ENCODE results near the gene BET1. TPM values are rescaled to one million over a fixed set of nuclear protein-coding genes. Genes with fewer than 3 reads are reported as not detected.

Gene BET1
- total and polyA plus RNA-seq, 4 donors, result 17.6 to 45.4 (median 20.7) TPM

DNA sequence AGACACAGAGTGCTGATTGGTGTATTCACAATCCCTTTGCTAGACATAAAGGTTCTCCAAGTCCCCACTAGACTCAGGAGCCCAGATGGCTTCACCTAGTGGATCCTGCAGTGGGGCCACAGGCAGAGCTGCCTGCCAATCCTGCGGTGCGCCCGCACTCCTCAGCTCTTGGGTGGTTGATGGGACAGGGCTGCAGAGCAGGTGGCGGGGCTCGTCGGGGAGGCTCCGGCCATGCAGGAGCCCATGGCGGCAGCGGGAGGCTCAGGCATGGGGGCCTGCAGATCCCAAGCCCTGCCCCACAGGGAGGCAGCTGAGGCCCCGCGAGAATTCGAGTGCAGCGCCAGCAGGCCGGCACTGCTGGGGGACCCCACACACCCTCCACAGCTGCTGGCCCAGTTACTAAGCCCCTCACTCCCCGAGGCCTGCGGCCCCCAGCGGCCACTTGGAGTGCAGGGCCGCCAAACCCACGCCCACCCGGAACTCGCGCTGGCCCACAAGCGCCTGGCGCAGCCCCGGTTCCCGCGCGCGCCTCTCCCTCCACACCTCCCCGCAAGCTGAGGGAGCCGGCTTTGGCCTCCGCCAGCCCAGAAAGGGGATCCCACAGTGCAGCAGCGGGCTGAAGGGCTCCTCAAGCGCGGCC is 7.7 kb upstream of the BET1 start:
- 95% methylated on average over 35 of the region's 35 CpGs for WGBS, 2 donors
- ATAC-seq (ENCODE audit: insufficient read depth, low FRiP score) (no peak), DNase-seq (no peak)
- TF ChIP-seq, protein P1, sequence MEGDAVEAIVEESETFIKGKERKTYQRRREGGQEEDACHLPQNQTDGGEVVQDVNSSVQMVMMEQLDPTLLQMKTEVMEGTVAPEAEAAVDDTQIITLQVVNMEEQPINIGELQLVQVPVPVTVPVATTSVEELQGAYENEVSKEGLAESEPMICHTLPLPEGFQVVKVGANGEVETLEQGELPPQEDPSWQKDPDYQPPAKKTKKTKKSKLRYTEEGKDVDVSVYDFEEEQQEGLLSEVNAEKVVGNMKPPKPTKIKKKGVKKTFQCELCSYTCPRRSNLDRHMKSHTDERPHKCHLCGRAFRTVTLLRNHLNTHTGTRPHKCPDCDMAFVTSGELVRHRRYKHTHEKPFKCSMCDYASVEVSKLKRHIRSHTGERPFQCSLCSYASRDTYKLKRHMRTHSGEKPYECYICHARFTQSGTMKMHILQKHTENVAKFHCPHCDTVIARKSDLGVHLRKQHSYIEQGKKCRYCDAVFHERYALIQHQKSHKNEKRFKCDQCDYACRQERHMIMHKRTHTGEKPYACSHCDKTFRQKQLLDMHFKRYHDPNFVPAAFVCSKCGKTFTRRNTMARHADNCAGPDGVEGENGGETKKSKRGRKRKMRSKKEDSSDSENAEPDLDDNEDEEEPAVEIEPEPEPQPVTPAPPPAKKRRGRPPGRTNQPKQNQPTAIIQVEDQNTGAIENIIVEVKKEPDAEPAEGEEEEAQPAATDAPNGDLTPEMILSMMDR (IDR thresholded peaks at IDR 0.05; ENCODE audit: control extremely low read depth, extremely low read depth), result no peak
- no peak overlapping the region for H3K9ac ChIP-seq (ENCODE audit: insufficient read depth in 1 of 2, low read length in 2 of 2)
- no peak overlapping the region for H3K27ac ChIP-seq (ENCODE audit: low read depth in 1 of 2, low read length in 1 of 2)
- no peaks in the 10 kb centered on the region for H3K4me1 ChIP-seq (ENCODE audit: control insufficient read depth in 5 of 5, insufficient read depth in 5 of 5, low read length in 5 of 5)
- no peaks in the 10 kb centered on the region for H3K36me3 ChIP-seq (ENCODE audit: control insufficient read depth in 4 of 4, insufficient read depth in 4 of 4, low read length in 4 of 4)
- no peak overlapping the region for H3K4me3 ChIP-seq
- H3K9me3 ChIP-seq (ENCODE audit: control insufficient read depth in 4 of 4, insufficient read depth in 3 of 4, low read length in 3 of 4), result peaks cover 0 to 2% (median 0%) of the 10 kb centered on the region in 4 donors
- H3K27me3 ChIP-seq (ENCODE audit: control insufficient read depth in 3 of 3, insufficient read depth in 3 of 3, low read length in 2 of 3), result peaks cover 0 to 4% (median 3%) of the 10 kb centered on the region in 3 donors

DNA sequence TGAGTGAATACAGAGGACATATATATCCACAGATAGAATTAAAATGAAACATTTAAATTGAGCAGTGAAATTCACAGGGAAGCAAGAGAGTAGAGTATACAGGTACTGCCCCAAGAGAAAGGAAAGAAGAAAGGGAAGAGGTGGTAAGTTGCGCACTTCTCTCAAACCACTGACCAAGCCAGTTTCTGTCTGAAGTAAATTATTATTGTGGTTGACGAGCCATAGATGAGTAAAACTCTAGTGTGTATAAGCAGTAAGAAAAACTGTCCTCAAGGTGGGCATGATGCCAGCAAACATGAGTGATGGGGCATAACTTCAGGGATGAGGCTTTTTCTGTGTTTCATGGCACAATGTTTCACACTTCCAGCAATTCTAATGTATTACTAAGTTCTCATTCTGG is 4.4 kb upstream of the BET1 start:
- DNase-seq, result no peak
- no peak overlapping the region for H3K27ac ChIP-seq (ENCODE audit: low read depth in 1 of 2, low read length in 1 of 2)

DNA sequence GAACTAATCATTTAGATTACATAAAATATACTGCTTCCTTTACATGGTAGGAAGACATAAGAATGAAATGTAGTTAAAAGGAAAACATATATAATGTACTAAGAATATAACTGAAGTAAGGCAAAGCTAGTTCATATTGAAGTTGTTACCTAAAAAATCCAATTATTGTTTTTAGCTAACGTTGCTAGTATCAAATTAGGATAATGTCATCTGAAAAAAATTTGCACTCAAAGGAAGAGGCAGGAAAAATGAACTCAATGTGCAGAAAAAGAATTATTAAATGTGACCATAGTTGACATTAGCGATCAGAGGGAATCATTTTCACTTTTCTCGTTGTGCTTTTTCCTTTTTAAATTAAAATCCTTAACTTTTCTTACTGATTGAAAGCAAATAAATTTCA is 1.6 kb upstream of the BET1 start:
- H3K36me3 ChIP-seq (ENCODE audit: control insufficient read depth in 4 of 4, insufficient read depth in 4 of 4, low read length in 4 of 4), result peaks cover 0 to 4% (median 0%) of the 10 kb centered on the region in 4 donors
- H3K9me3 ChIP-seq (ENCODE audit: control insufficient read depth in 4 of 4, insufficient read depth in 3 of 4, low read length in 3 of 4), result no peaks in the 10 kb centered on the region
- H3K27ac ChIP-seq (ENCODE audit: low read depth in 1 of 2, low read length in 1 of 2), result no peak overlapping the region
- DNase-seq, result no peak
- H3K9ac ChIP-seq (ENCODE audit: insufficient read depth in 1 of 2, low read length in 2 of 2), result no peak overlapping the region
- ATAC-seq (ENCODE audit: insufficient read depth, low FRiP score), result no peak
- no peak overlapping the region for H3K4me3 ChIP-seq
- TF ChIP-seq, protein P1 (IDR thresholded peaks at IDR 0.05; ENCODE audit: control extremely low read depth, extremely low read depth), result no peak
- H3K4me1 ChIP-seq (ENCODE audit: control insufficient read depth in 5 of 5, insufficient read depth in 5 of 5, low read length in 5 of 5), result peaks cover 0 to 11% (median 0%) of the 10 kb centered on the region in 5 donors
- H3K27me3 ChIP-seq (ENCODE audit: control insufficient read depth in 3 of 3, insufficient read depth in 3 of 3, low read length in 2 of 3), result peaks cover 0 to 21% (median 4%) of the 10 kb centered on the region in 3 donors
- WGBS, 2 donors, result 80 to 86% methylated on average over 3 of the region's 3 CpGs

More for the DNA sequence above, 4.4 kb upstream of the BET1 start:
- Histone ChIP-seq H3K9ac (ENCODE audit: insufficient read depth in 1 of 2, low read length in 2 of 2) (no peak overlapping the region), H3K4me1 (ENCODE audit: control insufficient read depth in 5 of 5, insufficient read depth in 5 of 5, low read length in 5 of 5) (no peaks in the 10 kb centered on the region), H3K27me3 (ENCODE audit: control insufficient read depth in 3 of 3, insufficient read depth in 3 of 3, low read length in 2 of 3) (peaks cover 0 to 21% (median 4%) of the 10 kb centered on the region in 3 donors), H3K36me3 (ENCODE audit: control insufficient read depth in 4 of 4, insufficient read depth in 4 of 4, low read length in 4 of 4) (peaks cover 0 to 4% (median 0%) of the 10 kb centered on the region in 4 donors), H3K4me3 (no peak overlapping the region), H3K9me3 (ENCODE audit: control insufficient read depth in 4 of 4, insufficient read depth in 3 of 4, low read length in 3 of 4) (peaks cover 0 to 2% (median 0%) of the 10 kb centered on the region in 4 donors)
- ATAC-seq (ENCODE audit: insufficient read depth, low FRiP score), result no peak
- TF ChIP-seq, protein P1 (IDR thresholded peaks at IDR 0.05; ENCODE audit: control extremely low read depth, extremely low read depth), result no peak
- whole genome bisulfite sequencing, 2 donors, result 42 to 57% methylated on average over 2 of the region's 2 CpGs
